K562 (cell line): ENCODE data around the gene ZFPM1. TPM values are rescaled to one million over a fixed set of nuclear protein-coding genes. Genes with fewer than 3 reads are reported as not detected.

Experiments used
- ATF7 ChIP-seq: fragments of 450-650 bp; IDR thresholded peaks from 2 replicates; pipeline ENCODE4 v1.7.1; 2014; ENCODE audit warnings: mild to moderate bottlenecking, moderate library complexity
- E2F3 ChIP-seq: fragments of 250-450 bp; sonication (Bioruptor Pico); IDR thresholded peaks from 2 replicates; pipeline ENCODE4 v1.4.0; 2020; ENCODE audit warnings: mild to moderate bottlenecking
- EGR1 ChIP-seq: fragments of 450-650 bp; conservative IDR thresholded peaks from 2 replicates; pipeline ENCODE4 v1.6.1; 2017; ENCODE audit warnings: mild to moderate bottlenecking
- PHF21A ChIP-seq: fragments of 450-650 bp; IDR thresholded peaks from 2 replicates; pipeline ENCODE4 v1.6.1; 2017; ENCODE audit warnings: low read depth, borderline replicate concordance
- VEZF1 ChIP-seq: fragments of 200-800 bp; sonication (Bioruptor generic); IDR thresholded peaks from 2 replicates; pipeline ENCODE4 v1.6.1; 2017; ENCODE audit warnings: missing genetic modification characterization, missing compliant biosample characterization
- ZNF134 ChIP-seq: fragments of 250-450 bp; sonication (Bioruptor Pico); conservative IDR thresholded peaks from 2 replicates; pipeline ENCODE4 v1.4.0; 2020
- ZNF263 ChIP-seq: sonication (generic); formaldehyde crosslinking; IDR thresholded peaks from 2 replicates; pipeline ENCODE4 v1.8.0; 2022; ENCODE audit warnings: mild to moderate bottlenecking, missing genetic modification reagents, borderline replicate concordance
- ZNF584 ChIP-seq: fragments of 200-800 bp; sonication (Bioruptor generic); IDR thresholded peaks from 2 replicates; pipeline ENCODE4 v1.6.1; 2016; ENCODE audit warnings: low read depth, mild to moderate bottlenecking, missing genetic modification characterization, missing compliant biosample characterization
- polyA plus RNA-seq, 8 experiments: library from polyadenylated mRNA; depleted of rRNA in 4 of 8; stranded (reverse) in 5 of 8; unstranded in 3 of 8; fragments of >200 nt; fragmentation: Nextera tagmentation in 2 of 8; fragmentation: Illumina TruSeq in 1 of 8; extraction: Ambion mirVana in 2 of 8; extraction: Trizol in 1 of 8; gene quantifications; 2 replicates each; pipeline versions ENCODE4 v1.2.1 to v1.2.3, GENCODE V29; 2011 to 2014; ENCODE audit warnings: inconsistent platforms in 1 of 8, missing spikeins in 1 of 8
- total RNA-seq, 7 experiments: library from RNA; depleted of rRNA in 6 of 7; stranded (reverse); fragments of >200 nt in 6 of 7; fragmentation: Illumina TruSeq in 2 of 7; extraction: Trizol in 2 of 7; gene quantifications; 2 replicates each; pipeline versions ENCODE4 v1.2.1 to v1.2.3, GENCODE V29; 2011 to 2021; ENCODE audit warnings: low replicate concordance in 1 of 7
- TF ChIP-seq, protein P1 (sequence below): conservative IDR thresholded peaks from 2 replicates; pipeline ENCODE4 v1.6.1; 2011; ENCODE audit warnings: low read depth, mild to moderate bottlenecking, low read length; ENCODE audit not compliant: control insufficient read depth
- TF ChIP-seq, protein P2 (sequence below): sonication (generic); formaldehyde crosslinking; IDR thresholded peaks from 2 replicates; pipeline ENCODE4 v1.4.0; 2020; ENCODE audit warnings: mild to moderate bottlenecking, missing genetic modification reagents
- TF ChIP-seq, protein P3 (sequence below): fragments of 250-450 bp; sonication (Bioruptor Pico); IDR thresholded peaks from 2 replicates; pipeline ENCODE4 v1.8.0; 2021; ENCODE audit warnings: mild to moderate bottlenecking, moderate library complexity

Gene ZFPM1
- total and polyA plus RNA-seq, 9 of the 15 experiments (the other 6 are each of a cell fraction or from before 2014, with no cell fraction given), result 0.03 to 35.9 (median 1.4) TPM

DNA sequence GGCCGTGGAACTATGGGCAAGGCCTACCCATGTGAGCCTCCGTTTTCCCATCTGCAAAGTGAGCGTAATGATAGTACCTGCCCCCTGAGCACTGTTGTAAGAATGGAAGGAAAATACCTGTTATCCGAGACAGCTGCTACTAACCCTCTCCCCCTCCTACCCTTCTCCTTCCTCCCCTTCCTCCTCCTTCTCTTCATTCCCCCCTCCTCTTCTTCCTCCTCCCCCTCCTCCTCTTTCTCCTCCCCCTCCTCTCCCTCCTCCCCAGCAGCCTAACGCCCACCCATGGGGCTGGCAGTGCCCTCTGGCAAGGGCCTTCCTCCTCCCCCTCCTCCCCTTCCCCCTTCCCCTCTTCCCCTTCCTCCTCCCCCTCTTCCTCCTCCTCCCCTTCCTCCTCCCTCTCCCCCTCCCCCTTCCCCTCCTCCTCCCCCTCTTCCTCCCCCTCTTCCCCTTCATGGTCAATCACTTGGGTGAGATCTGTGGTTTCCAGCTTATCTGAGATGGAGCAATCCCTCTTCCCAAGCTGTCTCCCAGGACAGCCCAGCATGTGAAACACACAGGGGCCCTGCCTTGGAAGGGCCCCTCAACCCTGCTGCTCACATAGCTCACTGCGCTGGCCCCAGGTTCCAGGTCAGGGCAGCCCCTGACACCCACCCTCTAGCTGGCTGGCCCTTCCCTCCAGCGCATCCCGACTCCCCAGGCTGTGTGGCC is 6.4 kb downstream of the ZFPM1 start (continued):
- TF ChIP-seq VEZF1 (CRISPR knock-in tag), result peak; percentile 72
- TF ChIP-seq PHF21A, result no peak
- TF ChIP-seq EGR1, result peak; percentile 30; the same call in 1 of the 2 replicates
- TF ChIP-seq E2F3 (CRISPR knock-in tag), result no peak
- TF ChIP-seq, protein P1, sequence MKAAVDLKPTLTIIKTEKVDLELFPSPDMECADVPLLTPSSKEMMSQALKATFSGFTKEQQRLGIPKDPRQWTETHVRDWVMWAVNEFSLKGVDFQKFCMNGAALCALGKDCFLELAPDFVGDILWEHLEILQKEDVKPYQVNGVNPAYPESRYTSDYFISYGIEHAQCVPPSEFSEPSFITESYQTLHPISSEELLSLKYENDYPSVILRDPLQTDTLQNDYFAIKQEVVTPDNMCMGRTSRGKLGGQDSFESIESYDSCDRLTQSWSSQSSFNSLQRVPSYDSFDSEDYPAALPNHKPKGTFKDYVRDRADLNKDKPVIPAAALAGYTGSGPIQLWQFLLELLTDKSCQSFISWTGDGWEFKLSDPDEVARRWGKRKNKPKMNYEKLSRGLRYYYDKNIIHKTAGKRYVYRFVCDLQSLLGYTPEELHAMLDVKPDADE, result no peak
- TF ChIP-seq ZNF584 (CRISPR knock-in tag), result no peak
- no peak for TF ChIP-seq ATF7
- no peak for TF ChIP-seq ZNF134 (CRISPR knock-in tag)
- TF ChIP-seq, protein P2, sequence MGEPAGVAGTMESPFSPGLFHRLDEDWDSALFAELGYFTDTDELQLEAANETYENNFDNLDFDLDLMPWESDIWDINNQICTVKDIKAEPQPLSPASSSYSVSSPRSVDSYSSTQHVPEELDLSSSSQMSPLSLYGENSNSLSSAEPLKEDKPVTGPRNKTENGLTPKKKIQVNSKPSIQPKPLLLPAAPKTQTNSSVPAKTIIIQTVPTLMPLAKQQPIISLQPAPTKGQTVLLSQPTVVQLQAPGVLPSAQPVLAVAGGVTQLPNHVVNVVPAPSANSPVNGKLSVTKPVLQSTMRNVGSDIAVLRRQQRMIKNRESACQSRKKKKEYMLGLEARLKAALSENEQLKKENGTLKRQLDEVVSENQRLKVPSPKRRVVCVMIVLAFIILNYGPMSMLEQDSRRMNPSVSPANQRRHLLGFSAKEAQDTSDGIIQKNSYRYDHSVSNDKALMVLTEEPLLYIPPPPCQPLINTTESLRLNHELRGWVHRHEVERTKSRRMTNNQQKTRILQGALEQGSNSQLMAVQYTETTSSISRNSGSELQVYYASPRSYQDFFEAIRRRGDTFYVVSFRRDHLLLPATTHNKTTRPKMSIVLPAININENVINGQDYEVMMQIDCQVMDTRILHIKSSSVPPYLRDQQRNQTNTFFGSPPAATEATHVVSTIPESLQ (CRISPR knock-in tag), result no peak
- peak; percentile 99 for TF ChIP-seq ZNF263 (CRISPR knock-in tag)
- TF ChIP-seq, protein P3, sequence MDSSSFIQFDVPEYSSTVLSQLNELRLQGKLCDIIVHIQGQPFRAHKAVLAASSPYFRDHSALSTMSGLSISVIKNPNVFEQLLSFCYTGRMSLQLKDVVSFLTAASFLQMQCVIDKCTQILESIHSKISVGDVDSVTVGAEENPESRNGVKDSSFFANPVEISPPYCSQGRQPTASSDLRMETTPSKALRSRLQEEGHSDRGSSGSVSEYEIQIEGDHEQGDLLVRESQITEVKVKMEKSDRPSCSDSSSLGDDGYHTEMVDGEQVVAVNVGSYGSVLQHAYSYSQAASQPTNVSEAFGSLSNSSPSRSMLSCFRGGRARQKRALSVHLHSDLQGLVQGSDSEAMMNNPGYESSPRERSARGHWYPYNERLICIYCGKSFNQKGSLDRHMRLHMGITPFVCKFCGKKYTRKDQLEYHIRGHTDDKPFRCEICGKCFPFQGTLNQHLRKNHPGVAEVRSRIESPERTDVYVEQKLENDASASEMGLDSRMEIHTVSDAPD (CRISPR knock-in tag), result no peak
